Measurements from ENCODE around the gene CLPTM1L. TPM values are rescaled to one million over a fixed set of nuclear protein-coding genes. Genes with fewer than 3 reads are reported as not detected.
A peak's percentile ranks its signal among the peaks of the same experiment; 100 is the strongest.

The CLPTM1L gene, protein sequence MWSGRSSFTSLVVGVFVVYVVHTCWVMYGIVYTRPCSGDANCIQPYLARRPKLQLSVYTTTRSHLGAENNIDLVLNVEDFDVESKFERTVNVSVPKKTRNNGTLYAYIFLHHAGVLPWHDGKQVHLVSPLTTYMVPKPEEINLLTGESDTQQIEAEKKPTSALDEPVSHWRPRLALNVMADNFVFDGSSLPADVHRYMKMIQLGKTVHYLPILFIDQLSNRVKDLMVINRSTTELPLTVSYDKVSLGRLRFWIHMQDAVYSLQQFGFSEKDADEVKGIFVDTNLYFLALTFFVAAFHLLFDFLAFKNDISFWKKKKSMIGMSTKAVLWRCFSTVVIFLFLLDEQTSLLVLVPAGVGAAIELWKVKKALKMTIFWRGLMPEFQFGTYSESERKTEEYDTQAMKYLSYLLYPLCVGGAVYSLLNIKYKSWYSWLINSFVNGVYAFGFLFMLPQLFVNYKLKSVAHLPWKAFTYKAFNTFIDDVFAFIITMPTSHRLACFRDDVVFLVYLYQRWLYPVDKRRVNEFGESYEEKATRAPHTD
- polyA plus RNA-seq (2013, experiment 1 of 2), result 111 TPM
- 101 TPM for polyA plus RNA-seq (2013, experiment 2 of 2)

DNA sequence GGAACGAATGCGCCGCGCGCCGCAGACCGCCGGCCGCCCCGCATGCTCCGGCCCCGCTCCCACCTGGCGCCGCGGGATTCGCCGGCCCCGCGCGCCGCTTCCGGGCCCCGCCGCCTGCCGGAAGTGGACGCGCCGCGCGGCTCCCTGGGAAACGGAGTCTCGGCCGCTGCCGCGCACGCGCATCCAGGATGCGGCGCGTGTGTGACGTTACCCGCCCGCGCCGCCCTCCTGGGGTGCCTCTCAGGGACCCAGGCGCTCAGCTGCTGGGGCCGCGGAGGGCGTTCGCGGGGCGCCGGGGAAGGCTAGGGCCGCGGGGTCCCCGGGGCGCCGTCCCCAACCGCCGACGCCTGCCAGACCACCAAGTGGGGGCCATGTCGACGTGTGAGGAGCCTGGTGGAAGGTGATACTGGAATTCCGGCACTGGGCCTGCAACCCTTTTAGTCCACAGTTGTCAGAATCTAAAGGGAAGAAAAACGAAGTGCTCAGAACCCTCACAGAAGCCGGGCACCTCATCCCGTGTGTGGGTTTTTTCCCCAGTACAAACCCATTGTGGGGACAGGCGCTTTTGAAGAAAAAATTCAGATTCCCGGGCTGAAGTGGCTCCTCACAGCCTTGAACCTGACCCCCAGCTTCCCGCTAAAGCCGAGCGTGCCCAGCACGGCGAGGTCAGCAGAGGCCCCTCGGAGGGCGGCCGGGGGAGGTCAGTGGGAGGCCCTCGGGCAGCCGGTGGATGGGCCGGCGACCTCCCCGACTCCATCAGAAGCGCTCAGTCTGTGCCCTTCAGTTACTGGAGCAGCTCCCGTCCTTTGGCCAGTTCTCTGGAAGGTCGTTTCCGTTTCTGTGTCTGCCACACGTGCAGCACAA lies at the start of gene CLPTM1L:
Gene CLPTM1L (minus strand): TSS at position 125 of the 864 bp plus-strand sequence. CDS start 258 bp downstream, outside the sequence.
- Histone ChIP-seq H3K4me3 (ENCODE audit: low read length) (peak within 1 kb of the TSS; percentile 99), H3K27ac (ENCODE audit: low read depth, low read length) (0 out of 2 replicates have a peak within 1 kb of the TSS, but pooled peaks have one; percentile 3), H3K36me3 (ENCODE audit: insufficient read depth, low read length) (peaks cover 36% of the 10 kb centered on the region), H3K4me1 (ENCODE audit: insufficient read depth, low read length) (no peaks in the 10 kb centered on the region), H3K9me3 (ENCODE audit: insufficient read depth, low read depth, low read length) (no peaks in the 10 kb centered on the region), H3K9ac (ENCODE audit: low read depth, low read length) (peak within 1 kb of the TSS; percentile 84), H3K27me3 (ENCODE audit: insufficient read depth, low read length) (no peaks in the 10 kb centered on the region)
- WGBS, result 3% methylated on average over 87 of the region's 87 CpGs

DNA sequence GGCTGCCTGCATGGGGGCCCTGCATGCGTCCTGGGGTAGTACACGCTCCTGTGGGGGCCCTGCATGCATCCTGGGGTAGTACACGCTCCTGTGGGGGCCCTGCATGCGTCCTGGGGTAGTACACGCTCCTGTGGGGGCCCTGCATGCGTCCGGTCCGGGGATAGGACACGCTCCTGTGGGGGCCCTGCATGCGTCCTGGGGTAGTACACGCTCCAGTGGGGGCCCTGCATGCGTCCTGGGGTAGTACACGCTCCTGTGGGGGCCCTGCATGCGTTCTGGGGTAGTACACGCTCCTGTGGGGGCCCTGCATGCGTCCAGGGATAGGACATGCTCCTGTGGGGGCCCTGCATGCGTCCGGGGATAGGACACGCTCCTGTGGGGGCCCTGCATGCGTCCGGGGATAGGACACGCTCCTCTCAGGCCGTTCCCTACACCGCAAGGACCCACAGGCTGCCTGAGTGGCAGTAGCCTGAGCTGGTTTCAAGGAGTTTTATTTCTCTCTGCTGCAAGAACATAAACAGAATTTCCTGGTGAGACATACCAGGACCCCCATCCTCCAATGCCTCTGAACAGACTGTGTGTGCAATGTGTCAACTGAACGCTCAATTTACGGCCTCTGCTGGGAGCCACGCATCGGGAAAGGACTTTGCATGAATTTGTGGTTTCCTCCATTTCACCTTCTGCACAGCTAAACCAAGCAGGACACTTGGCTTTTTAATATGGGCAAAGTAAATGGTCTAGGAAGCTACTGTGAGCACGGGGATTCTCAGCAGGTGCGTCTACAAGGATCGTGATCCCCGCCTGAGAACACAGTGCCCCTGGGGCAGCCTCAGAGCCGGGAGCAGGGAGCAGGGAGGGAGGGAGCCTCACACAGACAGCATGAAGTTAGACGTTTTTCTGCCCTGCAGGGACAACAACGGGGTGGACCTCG lies 48.9 kb upstream of the CLPTM1L start:
- 87% methylated on average over 36 of the region's 36 CpGs for WGBS
- H3K9ac ChIP-seq (ENCODE audit: low read depth, low read length), result no peak overlapping the region
- H3K27ac ChIP-seq (ENCODE audit: low read depth, low read length), result no peak overlapping the region
- H3K9me3 ChIP-seq (ENCODE audit: insufficient read depth, low read depth, low read length), result no peaks in the 10 kb centered on the region
- no peak overlapping the region for H3K4me3 ChIP-seq (ENCODE audit: low read length)
- H3K27me3 ChIP-seq (ENCODE audit: insufficient read depth, low read length), result peaks cover 8% of the 10 kb centered on the region
- no peaks in the 10 kb centered on the region for H3K36me3 ChIP-seq (ENCODE audit: insufficient read depth, low read length)
- no peaks in the 10 kb centered on the region for H3K4me1 ChIP-seq (ENCODE audit: insufficient read depth, low read length)

DNA sequence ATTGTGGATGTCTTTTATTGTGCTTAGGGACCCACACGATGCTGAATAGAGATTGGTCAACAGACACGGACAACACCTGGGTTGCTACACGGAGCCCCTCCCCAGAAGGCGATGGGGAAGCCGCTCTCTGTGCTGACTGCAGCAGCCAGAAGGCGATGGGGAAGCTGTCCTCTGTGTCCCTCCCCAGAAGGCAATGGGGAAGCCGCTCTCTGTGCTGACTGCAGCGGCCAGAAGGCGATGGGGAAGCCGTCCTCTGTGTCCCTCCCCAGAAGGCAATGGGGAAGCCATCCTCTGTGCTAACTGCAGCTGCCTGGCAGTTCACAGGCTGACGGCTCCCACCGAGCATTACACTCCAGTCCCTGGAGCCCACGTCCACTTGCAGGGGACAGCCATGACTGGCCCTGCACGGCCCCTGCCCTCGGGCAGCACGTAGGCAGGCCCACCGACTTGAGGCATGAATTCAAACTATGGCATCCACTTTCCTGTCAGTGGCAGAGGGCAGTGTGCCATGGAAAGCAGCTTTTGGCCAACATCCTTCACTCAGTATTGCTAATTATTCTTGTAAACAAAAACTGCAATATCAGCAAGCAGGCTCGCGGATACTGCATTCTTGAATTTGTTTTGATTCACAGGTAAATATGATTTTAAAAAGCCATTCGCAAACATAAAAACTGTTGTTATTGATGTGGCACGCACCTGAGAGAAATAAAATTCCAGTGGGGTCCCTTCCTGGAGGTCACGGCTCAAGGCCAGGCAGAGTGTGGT lies 48.1 kb upstream of the CLPTM1L start:
- no peak overlapping the region for H3K27ac ChIP-seq (ENCODE audit: low read depth, low read length)
- WGBS, result 86% methylated on average over 22 of the region's 22 CpGs
- no peaks in the 10 kb centered on the region for H3K4me1 ChIP-seq (ENCODE audit: insufficient read depth, low read length)
- H3K9ac ChIP-seq (ENCODE audit: low read depth, low read length), result no peak overlapping the region
- peaks cover 16% of the 10 kb centered on the region for H3K27me3 ChIP-seq (ENCODE audit: insufficient read depth, low read length)
- H3K9me3 ChIP-seq (ENCODE audit: insufficient read depth, low read depth, low read length), result no peaks in the 10 kb centered on the region
- no peak overlapping the region for H3K4me3 ChIP-seq (ENCODE audit: low read length)
- no peaks in the 10 kb centered on the region for H3K36me3 ChIP-seq (ENCODE audit: insufficient read depth, low read length)

DNA sequence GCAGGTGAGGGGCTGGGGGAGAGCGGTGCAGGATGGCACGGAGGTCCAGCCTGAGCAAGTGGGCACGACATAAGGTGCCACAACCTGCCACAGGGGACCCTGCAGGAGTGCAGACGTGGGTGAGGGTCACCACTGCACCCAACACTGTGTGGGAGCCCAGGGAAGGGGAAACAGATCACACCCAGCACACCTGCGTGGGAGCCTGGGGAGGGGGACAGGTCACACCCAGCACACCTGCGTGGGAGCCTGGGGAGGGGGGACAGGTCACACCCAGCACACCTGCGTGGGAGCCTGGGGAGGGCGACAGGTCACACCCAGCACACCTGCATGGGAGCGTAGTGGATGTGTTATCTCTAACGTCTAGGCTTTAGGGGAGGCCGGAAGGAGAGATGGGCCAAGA lies 47.4 kb upstream of the CLPTM1L start:
- Histone ChIP-seq H3K9me3 (ENCODE audit: insufficient read depth, low read depth, low read length) (no peaks in the 10 kb centered on the region), H3K27ac (ENCODE audit: low read depth, low read length) (no peak overlapping the region), H3K27me3 (ENCODE audit: insufficient read depth, low read length) (peaks cover 23% of the 10 kb centered on the region), H3K4me1 (ENCODE audit: insufficient read depth, low read length) (no peaks in the 10 kb centered on the region), H3K4me3 (ENCODE audit: low read length) (no peak overlapping the region), H3K36me3 (ENCODE audit: insufficient read depth, low read length) (no peaks in the 10 kb centered on the region), H3K9ac (ENCODE audit: low read depth, low read length) (no peak overlapping the region)
- 88% methylated on average over 11 of the region's 11 CpGs for WGBS

DNA sequence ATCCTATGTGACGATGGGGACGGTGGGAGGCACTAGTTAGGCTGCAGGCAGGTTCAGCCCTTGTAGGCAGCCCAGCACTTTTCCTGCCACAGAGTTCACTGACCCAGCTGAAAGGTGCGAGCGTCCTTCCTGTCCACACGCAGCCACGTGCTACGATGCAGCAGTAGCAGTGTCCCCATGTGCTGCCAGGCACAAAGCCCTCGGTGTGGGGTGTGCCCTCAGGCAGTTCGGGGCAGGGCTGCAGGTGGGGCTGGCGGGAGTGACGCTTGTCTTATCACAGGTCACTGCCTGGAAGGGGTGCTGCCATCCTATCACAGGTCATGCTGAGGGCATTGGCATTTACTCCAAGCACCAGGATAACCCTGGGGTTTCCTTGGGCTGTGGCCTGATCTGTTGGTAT lies 46.8 kb upstream of the CLPTM1L start:
- H3K27me3 ChIP-seq (ENCODE audit: insufficient read depth, low read length), result peaks cover 29% of the 10 kb centered on the region
- H3K4me3 ChIP-seq (ENCODE audit: low read length), result no peak overlapping the region
- H3K4me1 ChIP-seq (ENCODE audit: insufficient read depth, low read length), result no peaks in the 10 kb centered on the region
- WGBS, result 79% methylated on average over 11 of the region's 11 CpGs
- H3K27ac ChIP-seq (ENCODE audit: low read depth, low read length), result no peak overlapping the region
- no peak overlapping the region for H3K9ac ChIP-seq (ENCODE audit: low read depth, low read length)
- H3K36me3 ChIP-seq (ENCODE audit: insufficient read depth, low read length), result no peaks in the 10 kb centered on the region
- H3K9me3 ChIP-seq (ENCODE audit: insufficient read depth, low read depth, low read length), result no peaks in the 10 kb centered on the region

DNA sequence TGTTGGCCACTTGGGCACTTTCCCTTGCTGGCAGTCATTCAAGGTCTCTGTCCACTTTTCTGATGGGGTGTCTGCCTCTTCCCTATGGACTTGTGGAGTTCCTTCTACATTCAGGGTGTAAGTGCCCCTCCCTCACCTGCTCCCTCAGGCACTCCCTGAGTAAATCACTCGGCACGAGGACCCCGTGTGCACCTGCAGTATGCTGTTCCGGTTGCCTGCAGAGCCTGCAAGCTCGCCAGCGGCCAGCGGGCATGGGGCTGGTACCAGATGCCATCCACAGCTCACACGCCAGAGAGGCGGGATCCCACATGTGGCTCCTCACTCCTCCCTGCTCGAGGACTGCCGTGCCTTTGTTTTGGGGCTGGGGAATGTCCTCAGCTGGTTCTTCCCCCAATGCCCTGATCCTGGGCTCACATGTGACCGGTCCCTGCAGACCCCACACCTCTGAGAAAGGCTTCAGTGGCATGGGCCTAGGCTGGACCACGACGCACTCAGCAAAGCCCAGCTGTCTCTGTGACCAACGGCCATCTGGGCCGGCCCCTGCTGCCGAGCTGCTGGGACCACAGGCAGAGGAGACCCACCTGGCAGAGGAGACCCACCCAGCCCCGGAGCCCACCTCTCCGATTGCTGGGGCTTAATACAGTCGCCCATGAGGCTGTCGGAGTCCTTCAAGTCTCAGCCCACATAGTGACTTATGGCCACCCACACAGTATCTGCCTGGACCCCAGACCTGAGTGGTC lies 46.1 kb upstream of the CLPTM1L start:
- Histone ChIP-seq H3K27ac (ENCODE audit: low read depth, low read length) (no peak overlapping the region), H3K36me3 (ENCODE audit: insufficient read depth, low read length) (no peaks in the 10 kb centered on the region), H3K4me1 (ENCODE audit: insufficient read depth, low read length) (no peaks in the 10 kb centered on the region), H3K9ac (ENCODE audit: low read depth, low read length) (no peak overlapping the region), H3K27me3 (ENCODE audit: insufficient read depth, low read length) (peaks cover 36% of the 10 kb centered on the region), H3K9me3 (ENCODE audit: insufficient read depth, low read depth, low read length) (no peaks in the 10 kb centered on the region), H3K4me3 (ENCODE audit: low read length) (no peak overlapping the region)
- 88% methylated on average over 21 of the region's 21 CpGs for WGBS

DNA sequence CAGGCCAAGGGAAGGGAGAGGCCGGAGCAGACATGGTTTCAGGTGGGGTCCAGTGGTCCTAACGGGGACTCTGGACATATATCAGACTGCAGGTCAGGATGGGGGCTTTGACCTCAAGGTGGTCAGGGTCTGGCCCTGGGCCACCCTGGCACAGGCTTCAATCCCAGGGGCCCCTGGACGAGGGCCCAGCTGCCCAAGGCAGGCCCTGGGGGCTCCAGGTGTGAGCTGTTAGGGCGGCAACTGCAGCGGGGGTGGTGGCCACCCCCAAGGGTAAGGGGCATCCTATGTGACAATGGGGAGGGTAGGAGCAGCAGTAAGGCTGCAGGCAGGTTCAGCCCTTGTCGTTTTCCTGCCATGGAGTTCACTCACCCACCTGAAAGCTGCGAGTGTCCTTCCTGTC lies 45.4 kb upstream of the CLPTM1L start:
- Histone ChIP-seq H3K27me3 (ENCODE audit: insufficient read depth, low read length) (peaks cover 43% of the 10 kb centered on the region), H3K4me1 (ENCODE audit: insufficient read depth, low read length) (no peaks in the 10 kb centered on the region), H3K36me3 (ENCODE audit: insufficient read depth, low read length) (no peaks in the 10 kb centered on the region), H3K9ac (ENCODE audit: low read depth, low read length) (no peak overlapping the region), H3K27ac (ENCODE audit: low read depth, low read length) (no peak overlapping the region), H3K9me3 (ENCODE audit: insufficient read depth, low read depth, low read length) (no peaks in the 10 kb centered on the region), H3K4me3 (ENCODE audit: low read length) (no peak overlapping the region)
- WGBS, result 88% methylated on average over 7 of the region's 7 CpGs

DNA sequence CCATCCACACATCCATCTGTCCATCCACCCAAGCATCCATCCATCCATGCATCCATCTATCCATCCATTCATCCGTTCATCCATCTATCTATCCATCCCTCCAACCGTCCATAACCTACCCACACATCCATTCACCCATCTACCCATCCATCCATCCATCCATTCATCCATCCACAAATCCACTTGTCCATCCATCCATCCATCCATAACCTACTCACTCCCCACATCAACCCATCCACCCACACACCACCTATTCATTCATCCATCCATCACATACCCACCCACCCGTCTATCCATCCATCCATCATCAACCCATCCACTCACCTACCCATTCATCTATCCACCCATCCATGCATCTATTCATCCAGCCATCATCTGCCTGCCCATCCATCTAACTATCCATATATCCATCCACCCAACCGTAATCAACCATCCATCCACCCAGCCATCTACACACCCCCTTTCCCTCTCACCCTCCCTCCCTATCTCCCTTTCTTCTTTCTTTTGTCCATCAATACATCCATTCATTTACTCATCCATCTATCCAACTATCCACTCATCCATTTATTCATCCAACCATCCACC lies 43.6 kb upstream of the CLPTM1L start:
- no peaks in the 10 kb centered on the region for H3K36me3 ChIP-seq (ENCODE audit: insufficient read depth, low read length)
- no peak overlapping the region for H3K9ac ChIP-seq (ENCODE audit: low read depth, low read length)
- no peaks in the 10 kb centered on the region for H3K9me3 ChIP-seq (ENCODE audit: insufficient read depth, low read depth, low read length)
- H3K4me3 ChIP-seq (ENCODE audit: low read length), result no peak overlapping the region
- no peaks in the 10 kb centered on the region for H3K4me1 ChIP-seq (ENCODE audit: insufficient read depth, low read length)
- WGBS, result 91% methylated on average over 4 of the region's 4 CpGs
- H3K27ac ChIP-seq (ENCODE audit: low read depth, low read length), result no peak overlapping the region
- peaks cover 58% of the 10 kb centered on the region for H3K27me3 ChIP-seq (ENCODE audit: insufficient read depth, low read length)

DNA sequence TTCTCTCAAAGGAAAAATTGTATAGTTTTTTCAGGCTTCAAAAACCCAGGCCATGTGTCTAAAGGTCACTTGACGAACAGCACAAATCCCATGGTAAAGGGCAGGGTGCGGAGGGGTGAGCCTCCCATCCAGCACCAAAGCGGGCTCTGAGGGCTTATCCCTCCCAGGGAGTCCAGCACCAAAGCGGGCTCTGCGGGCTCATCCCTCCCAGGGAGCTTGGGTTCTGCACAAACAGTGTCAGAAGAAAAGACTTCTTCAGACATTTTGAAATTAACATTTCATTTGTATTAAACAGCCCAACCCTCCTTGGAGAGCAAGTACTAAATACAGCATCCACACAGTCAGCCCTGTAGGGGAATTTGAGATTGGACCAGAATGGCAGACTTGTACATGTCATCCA lies 43.0 kb upstream of the CLPTM1L start:
- Histone ChIP-seq H3K9ac (ENCODE audit: low read depth, low read length) (no peak overlapping the region), H3K4me1 (ENCODE audit: insufficient read depth, low read length) (no peaks in the 10 kb centered on the region), H3K9me3 (ENCODE audit: insufficient read depth, low read depth, low read length) (no peaks in the 10 kb centered on the region), H3K27me3 (ENCODE audit: insufficient read depth, low read length) (peaks cover 58% of the 10 kb centered on the region), H3K4me3 (ENCODE audit: low read length) (no peak overlapping the region), H3K36me3 (ENCODE audit: insufficient read depth, low read length) (no peaks in the 10 kb centered on the region), H3K27ac (ENCODE audit: low read depth, low read length) (no peak overlapping the region)
- 93% methylated on average over 5 of the region's 5 CpGs for WGBS

Data from HUES64 (cell line).